ENCODE measurements around the gene KRT1.

- no peak for TF ChIP-seq GATA2 (IDR thresholded peaks at IDR 0.05; ENCODE audit: low read depth, low read length)
- no peak for TF ChIP-seq GATA3 (IDR thresholded peaks at IDR 0.05; ENCODE audit: low read depth, low read length)
Observed at GRCh38 chr12:52703878-52704277, 23.7 kb upstream of the KRT1 start.
